HepG2 (cell line): ENCODE data around the gene NEAT1. TPM values are rescaled to one million over a fixed set of nuclear protein-coding genes. Genes with fewer than 3 reads are reported as not detected.

Source experiments
- CCAR2 ChIP-seq: fragments of 200-400 bp; formaldehyde crosslinking; optimal IDR thresholded peaks from 2 replicates; pipeline ENCODE3; 2018; ENCODE audit warnings: low read depth, mild to moderate bottlenecking, low read length, moderate library complexity
- MED1 ChIP-seq: sonication (generic); formaldehyde crosslinking; IDR thresholded peaks from 2 replicates; pipeline ENCODE4 v1.4.0; 2020; ENCODE audit warnings: missing genetic modification reagents
- MEF2D ChIP-seq: sonication (generic); formaldehyde crosslinking; IDR thresholded peaks from 2 replicates; pipeline ENCODE4 v1.5.1; 2020; ENCODE audit warnings: mild to moderate bottlenecking, missing genetic modification reagents
- TAF15 ChIP-seq: fragments of 200-400 bp; formaldehyde crosslinking; IDR thresholded peaks from one replicate; pipeline ENCODE4 v1.6.1; 2018; ENCODE audit warnings: mild to moderate bottlenecking, low read depth, low read length; ENCODE audit not compliant: poor library complexity, severe bottlenecking
- ZNF30 ChIP-seq: sonication (generic); formaldehyde crosslinking; IDR thresholded peaks from 2 replicates; pipeline ENCODE4 v1.5.0; 2020; ENCODE audit warnings: mild to moderate bottlenecking, missing genetic modification reagents
- ZNF451 ChIP-seq: sonication (generic); formaldehyde crosslinking; IDR thresholded peaks from 2 replicates; pipeline ENCODE4 v1.5.0; 2020; ENCODE audit warnings: mild to moderate bottlenecking, missing genetic modification reagents
- ZNF619 ChIP-seq: sonication (generic); formaldehyde crosslinking; IDR thresholded peaks from 2 replicates; pipeline ENCODE4 v1.4.0; 2020; ENCODE audit warnings: mild to moderate bottlenecking, missing genetic modification reagents
- ZNF709 ChIP-seq: sonication (generic); formaldehyde crosslinking; IDR thresholded peaks from 2 replicates; pipeline ENCODE4 v1.5.0; 2020; ENCODE audit warnings: mild to moderate bottlenecking, missing genetic modification reagents
- polyA plus RNA-seq, 8 experiments: library from polyadenylated mRNA; depleted of rRNA in 3 of 8; stranded (reverse) in 7 of 8; unstranded in 1 of 8; fragments of >200 nt; fragmentation: Illumina TruSeq in 4 of 8; extraction: Trizol in 4 of 8; gene quantifications; 2 replicates each; pipeline versions ENCODE4 v1.2.1 to v1.2.3, GENCODE V29; 2011 to 2016; ENCODE audit warnings: low read depth in 4 of 8, missing spikeins in 1 of 8, mixed read lengths in 1 of 8; ENCODE audit not compliant: insufficient read depth in 1 of 8
- total RNA-seq, 5 experiments: library from RNA; depleted of rRNA; stranded (reverse); fragments of >200 nt; fragmentation: Illumina TruSeq; extraction: Trizol; gene quantifications; 2 replicates each; pipeline ENCODE4 v1.2.3, GENCODE V29; 2016; ENCODE audit warnings: low read depth in 1 of 5
- TF ChIP-seq, protein P1 (sequence below): sonication (generic); formaldehyde crosslinking; conservative IDR thresholded peaks from 2 replicates; pipeline ENCODE4 v1.8.0; 2022; ENCODE audit warnings: low read depth, missing genetic modification reagents
- TF ChIP-seq, protein P2 (sequence below): sonication (generic); formaldehyde crosslinking; IDR thresholded peaks from 2 replicates; pipeline ENCODE4 v1.5.0; 2020; ENCODE audit warnings: missing genetic modification reagents, mild to moderate bottlenecking, borderline replicate concordance
- TF ChIP-seq, protein P3 (sequence below): sonication (generic); formaldehyde crosslinking; IDR thresholded peaks from 2 replicates; pipeline ENCODE4 v1.5.1; 2020; ENCODE audit warnings: mild to moderate bottlenecking, missing genetic modification reagents, borderline replicate concordance
- TF ChIP-seq, protein P4 (sequence below): sonication (generic); formaldehyde crosslinking; IDR thresholded peaks from 2 replicates; pipeline ENCODE4 v1.9.0; 2021; ENCODE audit warnings: mild to moderate bottlenecking, missing genetic modification reagents

NEAT1 gene
- total and polyA plus RNA-seq, 2 of the 13 experiments (the other 11 are each of a cell fraction or from before 2014, with no cell fraction given), result 20.5 to 41.2 TPM

DNA sequence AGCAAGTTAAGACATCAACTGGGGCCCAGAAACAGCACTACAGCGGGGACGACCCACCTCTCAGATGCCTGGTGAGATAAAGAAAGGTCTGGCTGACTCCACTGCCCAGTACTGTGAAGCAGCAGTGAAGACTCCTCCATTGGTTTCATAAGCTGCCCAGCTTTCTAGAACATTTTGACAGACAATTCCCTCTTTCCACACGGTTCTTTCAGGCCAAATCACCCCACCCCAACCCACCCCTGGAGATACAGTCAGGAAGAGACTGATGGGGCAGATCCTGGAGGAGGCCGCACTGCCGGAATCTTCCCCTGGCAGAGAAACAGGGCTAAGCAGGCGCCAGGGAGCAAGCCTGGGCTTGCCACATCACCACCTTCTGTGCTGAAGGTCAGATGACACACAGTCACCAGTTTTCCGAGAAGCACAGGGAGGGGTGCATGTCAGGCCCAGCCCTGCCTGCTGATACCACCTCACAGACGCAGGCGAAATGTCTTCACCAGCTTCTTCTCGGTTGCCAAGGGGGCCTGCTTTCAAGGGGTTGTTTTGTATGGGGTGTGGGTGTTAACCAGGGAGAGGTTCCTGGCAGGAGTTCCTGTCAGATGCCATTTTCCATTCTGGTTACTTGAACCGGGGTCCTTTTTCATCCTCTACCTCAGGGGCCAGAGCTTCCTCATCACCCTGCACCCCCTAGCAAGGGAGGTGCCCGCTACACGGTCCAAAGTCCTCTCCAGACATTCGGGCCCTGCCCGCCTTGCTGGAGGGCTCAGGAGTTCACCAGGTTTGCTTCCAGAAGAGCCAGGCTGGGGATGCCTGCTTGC lies 1.4 kb upstream of the NEAT1 start (continued):
- TF ChIP-seq, protein P1, sequence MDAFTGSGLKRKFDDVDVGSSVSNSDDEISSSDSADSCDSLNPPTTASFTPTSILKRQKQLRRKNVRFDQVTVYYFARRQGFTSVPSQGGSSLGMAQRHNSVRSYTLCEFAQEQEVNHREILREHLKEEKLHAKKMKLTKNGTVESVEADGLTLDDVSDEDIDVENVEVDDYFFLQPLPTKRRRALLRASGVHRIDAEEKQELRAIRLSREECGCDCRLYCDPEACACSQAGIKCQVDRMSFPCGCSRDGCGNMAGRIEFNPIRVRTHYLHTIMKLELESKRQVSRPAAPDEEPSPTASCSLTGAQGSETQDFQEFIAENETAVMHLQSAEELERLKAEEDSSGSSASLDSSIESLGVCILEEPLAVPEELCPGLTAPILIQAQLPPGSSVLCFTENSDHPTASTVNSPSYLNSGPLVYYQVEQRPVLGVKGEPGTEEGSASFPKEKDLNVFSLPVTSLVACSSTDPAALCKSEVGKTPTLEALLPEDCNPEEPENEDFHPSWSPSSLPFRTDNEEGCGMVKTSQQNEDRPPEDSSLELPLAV, result no peak
- no peak for TF ChIP-seq TAF15
- no peak; the same call in 1 of the 2 replicates for TF ChIP-seq ZNF451 (CRISPR knock-in tag)
- TF ChIP-seq, protein P2, sequence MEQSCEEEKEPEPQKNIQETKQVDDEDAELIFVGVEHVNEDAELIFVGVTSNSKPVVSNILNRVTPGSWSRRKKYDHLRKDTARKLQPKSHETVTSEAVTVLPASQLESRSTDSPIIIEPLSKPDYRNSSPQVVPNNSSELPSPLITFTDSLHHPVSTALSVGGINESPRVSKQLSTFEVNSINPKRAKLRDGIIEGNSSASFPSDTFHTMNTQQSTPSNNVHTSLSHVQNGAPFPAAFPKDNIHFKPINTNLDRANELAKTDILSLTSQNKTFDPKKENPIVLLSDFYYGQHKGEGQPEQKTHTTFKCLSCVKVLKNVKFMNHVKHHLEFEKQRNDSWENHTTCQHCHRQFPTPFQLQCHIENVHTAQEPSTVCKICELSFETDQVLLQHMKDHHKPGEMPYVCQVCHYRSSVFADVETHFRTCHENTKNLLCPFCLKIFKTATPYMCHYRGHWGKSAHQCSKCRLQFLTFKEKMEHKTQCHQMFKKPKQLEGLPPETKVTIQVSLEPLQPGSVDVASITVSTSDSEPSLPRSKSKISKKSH (CRISPR knock-in tag), result no peak
- 0 out of 2 replicates have a peak, but pooled peaks have one; percentile 29 for TF ChIP-seq ZNF619 (CRISPR knock-in tag)
- TF ChIP-seq, protein P3, sequence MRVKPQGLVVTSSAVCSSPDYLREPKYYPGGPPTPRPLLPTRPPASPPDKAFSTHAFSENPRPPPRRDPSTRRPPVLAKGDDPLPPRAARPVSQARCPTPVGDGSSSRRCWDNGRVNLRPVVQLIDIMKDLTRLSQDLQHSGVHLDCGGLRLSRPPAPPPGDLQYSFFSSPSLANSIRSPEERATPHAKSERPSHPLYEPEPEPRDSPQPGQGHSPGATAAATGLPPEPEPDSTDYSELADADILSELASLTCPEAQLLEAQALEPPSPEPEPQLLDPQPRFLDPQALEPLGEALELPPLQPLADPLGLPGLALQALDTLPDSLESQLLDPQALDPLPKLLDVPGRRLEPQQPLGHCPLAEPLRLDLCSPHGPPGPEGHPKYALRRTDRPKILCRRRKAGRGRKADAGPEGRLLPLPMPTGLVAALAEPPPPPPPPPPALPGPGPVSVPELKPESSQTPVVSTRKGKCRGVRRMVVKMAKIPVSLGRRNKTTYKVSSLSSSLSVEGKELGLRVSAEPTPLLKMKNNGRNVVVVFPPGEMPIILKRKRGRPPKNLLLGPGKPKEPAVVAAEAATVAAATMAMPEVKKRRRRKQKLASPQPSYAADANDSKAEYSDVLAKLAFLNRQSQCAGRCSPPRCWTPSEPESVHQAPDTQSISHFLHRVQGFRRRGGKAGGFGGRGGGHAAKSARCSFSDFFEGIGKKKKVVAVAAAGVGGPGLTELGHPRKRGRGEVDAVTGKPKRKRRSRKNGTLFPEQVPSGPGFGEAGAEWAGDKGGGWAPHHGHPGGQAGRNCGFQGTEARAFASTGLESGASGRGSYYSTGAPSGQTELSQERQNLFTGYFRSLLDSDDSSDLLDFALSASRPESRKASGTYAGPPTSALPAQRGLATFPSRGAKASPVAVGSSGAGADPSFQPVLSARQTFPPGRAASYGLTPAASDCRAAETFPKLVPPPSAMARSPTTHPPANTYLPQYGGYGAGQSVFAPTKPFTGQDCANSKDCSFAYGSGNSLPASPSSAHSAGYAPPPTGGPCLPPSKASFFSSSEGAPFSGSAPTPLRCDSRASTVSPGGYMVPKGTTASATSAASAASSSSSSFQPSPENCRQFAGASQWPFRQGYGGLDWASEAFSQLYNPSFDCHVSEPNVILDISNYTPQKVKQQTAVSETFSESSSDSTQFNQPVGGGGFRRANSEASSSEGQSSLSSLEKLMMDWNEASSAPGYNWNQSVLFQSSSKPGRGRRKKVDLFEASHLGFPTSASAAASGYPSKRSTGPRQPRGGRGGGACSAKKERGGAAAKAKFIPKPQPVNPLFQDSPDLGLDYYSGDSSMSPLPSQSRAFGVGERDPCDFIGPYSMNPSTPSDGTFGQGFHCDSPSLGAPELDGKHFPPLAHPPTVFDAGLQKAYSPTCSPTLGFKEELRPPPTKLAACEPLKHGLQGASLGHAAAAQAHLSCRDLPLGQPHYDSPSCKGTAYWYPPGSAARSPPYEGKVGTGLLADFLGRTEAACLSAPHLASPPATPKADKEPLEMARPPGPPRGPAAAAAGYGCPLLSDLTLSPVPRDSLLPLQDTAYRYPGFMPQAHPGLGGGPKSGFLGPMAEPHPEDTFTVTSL (CRISPR knock-in tag), result no peak
- TF ChIP-seq CCAR2, result no peak
- TF ChIP-seq, protein P4, sequence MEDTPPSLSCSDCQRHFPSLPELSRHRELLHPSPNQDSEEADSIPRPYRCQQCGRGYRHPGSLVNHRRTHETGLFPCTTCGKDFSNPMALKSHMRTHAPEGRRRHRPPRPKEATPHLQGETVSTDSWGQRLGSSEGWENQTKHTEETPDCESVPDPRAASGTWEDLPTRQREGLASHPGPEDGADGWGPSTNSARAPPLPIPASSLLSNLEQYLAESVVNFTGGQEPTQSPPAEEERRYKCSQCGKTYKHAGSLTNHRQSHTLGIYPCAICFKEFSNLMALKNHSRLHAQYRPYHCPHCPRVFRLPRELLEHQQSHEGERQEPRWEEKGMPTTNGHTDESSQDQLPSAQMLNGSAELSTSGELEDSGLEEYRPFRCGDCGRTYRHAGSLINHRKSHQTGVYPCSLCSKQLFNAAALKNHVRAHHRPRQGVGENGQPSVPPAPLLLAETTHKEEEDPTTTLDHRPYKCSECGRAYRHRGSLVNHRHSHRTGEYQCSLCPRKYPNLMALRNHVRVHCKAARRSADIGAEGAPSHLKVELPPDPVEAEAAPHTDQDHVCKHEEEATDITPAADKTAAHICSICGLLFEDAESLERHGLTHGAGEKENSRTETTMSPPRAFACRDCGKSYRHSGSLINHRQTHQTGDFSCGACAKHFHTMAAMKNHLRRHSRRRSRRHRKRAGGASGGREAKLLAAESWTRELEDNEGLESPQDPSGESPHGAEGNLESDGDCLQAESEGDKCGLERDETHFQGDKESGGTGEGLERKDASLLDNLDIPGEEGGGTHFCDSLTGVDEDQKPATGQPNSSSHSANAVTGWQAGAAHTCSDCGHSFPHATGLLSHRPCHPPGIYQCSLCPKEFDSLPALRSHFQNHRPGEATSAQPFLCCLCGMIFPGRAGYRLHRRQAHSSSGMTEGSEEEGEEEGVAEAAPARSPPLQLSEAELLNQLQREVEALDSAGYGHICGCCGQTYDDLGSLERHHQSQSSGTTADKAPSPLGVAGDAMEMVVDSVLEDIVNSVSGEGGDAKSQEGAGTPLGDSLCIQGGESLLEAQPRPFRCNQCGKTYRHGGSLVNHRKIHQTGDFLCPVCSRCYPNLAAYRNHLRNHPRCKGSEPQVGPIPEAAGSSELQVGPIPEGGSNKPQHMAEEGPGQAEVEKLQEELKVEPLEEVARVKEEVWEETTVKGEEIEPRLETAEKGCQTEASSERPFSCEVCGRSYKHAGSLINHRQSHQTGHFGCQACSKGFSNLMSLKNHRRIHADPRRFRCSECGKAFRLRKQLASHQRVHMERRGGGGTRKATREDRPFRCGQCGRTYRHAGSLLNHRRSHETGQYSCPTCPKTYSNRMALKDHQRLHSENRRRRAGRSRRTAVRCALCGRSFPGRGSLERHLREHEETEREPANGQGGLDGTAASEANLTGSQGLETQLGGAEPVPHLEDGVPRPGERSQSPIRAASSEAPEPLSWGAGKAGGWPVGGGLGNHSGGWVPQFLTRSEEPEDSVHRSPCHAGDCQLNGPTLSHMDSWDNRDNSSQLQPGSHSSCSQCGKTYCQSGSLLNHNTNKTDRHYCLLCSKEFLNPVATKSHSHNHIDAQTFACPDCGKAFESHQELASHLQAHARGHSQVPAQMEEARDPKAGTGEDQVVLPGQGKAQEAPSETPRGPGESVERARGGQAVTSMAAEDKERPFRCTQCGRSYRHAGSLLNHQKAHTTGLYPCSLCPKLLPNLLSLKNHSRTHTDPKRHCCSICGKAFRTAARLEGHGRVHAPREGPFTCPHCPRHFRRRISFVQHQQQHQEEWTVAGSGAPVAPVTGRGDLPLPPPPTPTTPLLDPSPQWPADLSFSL, result no peak
- TF ChIP-seq MEF2D (CRISPR knock-in tag), result no peak; the same call in 1 of the 2 replicates
- TF ChIP-seq MED1 (CRISPR knock-in tag), result peak; percentile 98
- no peak for TF ChIP-seq ZNF30
- no peak for TF ChIP-seq ZNF709 (CRISPR knock-in tag)
